HEK293 (cell line): ENCODE measurements around the gene SNX10.

Experiments
- CTCF ChIP-seq: fragments of 450-650 bp; formaldehyde crosslinking; IDR thresholded peaks from 2 replicates; pipeline ENCODE4 v1.5.1; 2016; ENCODE audit warnings: missing biosample characterization, missing genetic modification characterization
- ZNF16 ChIP-seq: fragments of 450-650 bp; formaldehyde crosslinking; IDR thresholded peaks from 2 replicates; pipeline ENCODE4 v1.5.1; 2016; ENCODE audit warnings: low read depth, missing biosample characterization, missing genetic modification characterization
- ZNF169 ChIP-seq: fragments of 450-650 bp; formaldehyde crosslinking; IDR thresholded peaks from 2 replicates; pipeline ENCODE4 v1.5.1; 2016; ENCODE audit warnings: missing biosample characterization, missing genetic modification characterization
- ZNF394 ChIP-seq: fragments of 450-650 bp; formaldehyde crosslinking; IDR thresholded peaks from 2 replicates; pipeline ENCODE4 v1.5.1; 2016; ENCODE audit warnings: missing biosample characterization, missing genetic modification characterization, mild to moderate bottlenecking, moderate library complexity, borderline replicate concordance
- ZNF501 ChIP-seq: fragments of 450-650 bp; formaldehyde crosslinking; IDR thresholded peaks from 2 replicates; pipeline ENCODE4 v1.5.1; 2016; ENCODE audit warnings: missing biosample characterization, missing genetic modification characterization

DNA sequence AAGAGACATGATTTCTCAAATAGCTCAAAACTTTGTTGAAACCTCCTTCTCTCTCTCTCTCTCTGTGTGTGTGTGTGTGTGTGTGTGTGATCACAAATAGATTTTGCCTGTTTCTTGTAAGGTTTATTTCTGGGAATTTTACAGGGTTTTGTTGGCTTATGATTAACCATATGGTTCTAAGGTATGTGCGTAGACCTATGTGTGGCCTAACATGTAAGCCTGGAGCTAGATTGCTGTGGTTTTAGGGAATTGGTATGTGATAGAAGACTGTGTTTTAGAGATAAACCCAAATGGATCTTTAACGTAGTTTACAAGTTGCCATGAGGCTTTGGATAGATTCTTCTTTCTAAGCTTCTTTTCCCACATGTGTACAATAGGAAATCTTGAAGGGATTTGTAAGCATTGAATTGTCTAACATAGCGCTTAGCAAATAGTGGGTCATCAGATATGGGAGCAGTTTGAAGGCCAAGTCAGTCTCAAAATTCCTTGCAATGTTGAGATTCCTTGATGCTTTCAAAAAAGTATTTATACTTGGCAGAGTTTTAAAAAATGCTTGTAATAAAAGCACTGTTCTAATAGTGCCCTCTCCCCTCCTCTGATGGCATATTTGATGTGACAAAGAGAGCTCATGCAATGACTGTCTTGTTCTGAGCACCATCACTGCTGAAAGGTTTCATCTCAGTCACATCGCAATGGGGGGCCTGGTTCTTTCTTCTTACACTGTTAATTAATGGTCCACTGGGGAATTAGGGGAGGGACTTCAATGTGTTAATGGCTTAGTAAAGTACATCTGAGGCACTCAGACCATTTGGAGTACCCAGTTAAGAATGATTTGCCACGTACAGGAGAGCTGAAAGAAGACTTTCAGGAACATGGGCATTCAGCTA lies 118.2 kb downstream of the SNX10 start:
- no peak for TF ChIP-seq ZNF394 (tag by site-specific recombination)
- no peak for TF ChIP-seq ZNF16
- no peak for TF ChIP-seq ZNF501 (tag by site-specific recombination)
- no peak for TF ChIP-seq ZNF169
- TF ChIP-seq CTCF, result no peak
